Loucy (cell line): ENCODE data around the gene MRPS23.

Source experiments
- CTCF ChIP-seq: fragments of 200-600 bp; sonication (generic); conservative IDR thresholded peaks from 2 replicates; pipeline ENCODE4 v1.5.1; 2014; ENCODE audit warnings: mild to moderate bottlenecking, antibody characterized with exemption, low read length
- EZH2phosphoT487 ChIP-seq: fragments of 200-600 bp; IDR thresholded peaks from 2 replicates; pipeline ENCODE4 v1.6.1; 2018; ENCODE audit warnings: antibody characterized with exemption, mild to moderate bottlenecking, moderate library complexity, borderline replicate concordance

DNA sequence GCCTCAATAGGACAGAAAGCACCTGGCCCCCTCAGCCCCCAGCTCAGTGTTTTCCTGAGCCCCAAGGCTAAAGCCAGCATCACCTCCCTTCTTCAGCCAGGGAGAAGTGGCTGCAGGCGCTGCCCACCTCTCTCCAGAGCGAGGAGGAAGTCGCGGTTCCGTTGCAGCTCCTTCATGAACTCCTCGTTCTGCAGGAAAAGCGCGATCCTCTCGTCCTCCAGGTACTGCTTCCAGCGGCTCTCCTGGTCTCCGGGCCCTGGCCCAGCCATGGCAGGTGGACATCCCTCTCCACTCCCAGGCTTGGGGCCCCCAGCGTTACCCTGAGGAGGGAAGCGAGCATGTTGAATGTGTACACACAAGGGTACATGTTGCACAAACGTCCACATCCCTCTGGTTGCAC lies 22.7 kb upstream of the MRPS23 start:
- no peak for TF ChIP-seq CTCF
- TF ChIP-seq EZH2phosphoT487 = no peak
